ENCODE data around the gene HLA-B. TPM values are rescaled to one million over a fixed set of nuclear protein-coding genes. Genes with fewer than 3 reads are reported as not detected.
"Not testable (repeated sequence)": the region's sequence is repeated elsewhere in the genome, so short reads cannot be mapped to it uniquely, and the experiment has no call there.

The HLA-B gene
- 3,667 and 3,668 TPM in 2 replicates for total RNA-seq

GRCh38 chr6:31356946-31357466 is at the start of gene HLA-B:
TSS of gene HLA-B (minus strand) at chr6:31357179. CDS start at chr6:31357158, 21 bp downstream.
- Mint-ChIP-seq H3K27ac (peak within 1 kb of the TSS; percentile 100), H3K36me3 (ENCODE audit: low read depth) (peaks cover 50% of the 10 kb centered on the region), H3K9me3 (no peaks in the 10 kb centered on the region), H3K27me3 (no peaks in the 10 kb centered on the region), H3K4me3 (peak within 1 kb of the TSS; percentile 95), H3K4me1 (peaks cover 54% of the 10 kb centered on the region)
- ATAC-seq (ENCODE audit: low read depth) (peak; percentile 85), DNase-seq (peak; percentile 64)
- ChIA-PET POLR2A (interaction anchor here (0.8 to 2.4 kb wide), 6 partner anchors 10 to 170 kb away, joined by 3 to 18 read pairs (median 6); no protein-coding TSS in a partner anchor), CTCF (interaction anchor here (1.9 kb wide), 1 partner anchor 10 kb away, joined by 7 read pairs; no protein-coding TSS in a partner anchor)
- intact Hi-C loops (cut with micrococcal nuclease) = loop anchor here (1.0 to 5.0 kb wide), 5 partner anchors 10 to 740 kb away; partner anchors contain the start of genes HLA-C, MRPS18B and PPP1R10
- TF ChIP-seq CTCF (IDR thresholded peaks at IDR 0.05) = no peak

DNA sequence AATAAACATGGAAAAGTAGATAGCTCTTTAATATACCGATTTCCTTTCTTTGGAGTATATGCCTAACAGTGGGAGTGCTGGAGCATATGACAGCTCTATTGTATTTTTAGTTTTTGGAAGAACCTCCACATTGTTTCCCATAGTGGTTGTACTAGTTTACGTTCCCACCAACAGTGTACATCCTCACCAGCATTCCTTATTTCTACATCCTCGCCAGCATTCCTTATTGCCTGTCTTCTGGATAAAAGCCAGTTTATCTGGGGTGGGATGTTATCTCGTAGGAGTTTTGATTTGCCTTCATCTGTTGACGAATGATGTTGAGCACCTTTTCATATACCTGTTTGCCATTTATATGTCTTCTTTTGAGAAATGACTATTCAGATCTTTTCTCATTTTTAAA is 49.0 kb upstream of the HLA-B start:
- intact Hi-C loops (cut with micrococcal nuclease) = no loop called here
- peaks cover 14% of the 10 kb centered on the region for H3K36me3 Mint-ChIP-seq (ENCODE audit: low read depth)
- ChIA-PET CTCF (no interaction called here), POLR2A (no interaction called here)
- no peak for TF ChIP-seq CTCF (IDR thresholded peaks at IDR 0.05)
- ATAC-seq (ENCODE audit: low read depth) (no peak), DNase-seq (no peak)
- H3K27ac Mint-ChIP-seq = no peak overlapping the region
- H3K27me3 Mint-ChIP-seq = no peaks in the 10 kb centered on the region
- H3K9me3 Mint-ChIP-seq = no peaks in the 10 kb centered on the region
- H3K4me3 Mint-ChIP-seq = no peak overlapping the region
- peaks cover 63% of the 10 kb centered on the region for H3K4me1 Mint-ChIP-seq

- not testable (repeated sequence) for ATAC-seq (ENCODE audit: low read depth); H3K36me3 Mint-ChIP-seq (ENCODE audit: low read depth); H3K9me3 Mint-ChIP-seq; DNase-seq; H3K27me3 Mint-ChIP-seq
- intact Hi-C loops (cut with micrococcal nuclease) = loop anchor here (5.0 kb wide), 1 partner anchor 88 kb away; no protein-coding TSS in a partner anchor
- POLR2A ChIA-PET = interaction anchor here (0.6 to 2.4 kb wide), 4 partner anchors 26 to 923 kb away, joined by 3 to 28 read pairs (median 7); no protein-coding TSS in a partner anchor
- H3K4me1 Mint-ChIP-seq = peaks cover 62% of the 10 kb centered on the region
- H3K27ac Mint-ChIP-seq = peak overlapping the region; percentile 51
- H3K4me3 Mint-ChIP-seq = peak overlapping the region; percentile 91
- CTCF ChIA-PET = interaction anchor here (1.6 kb wide), 1 partner anchor 38 kb away, joined by 7 read pairs; no protein-coding TSS in a partner anchor
These were observed 47.0 kb upstream of the HLA-B start for GRCh38 chr6:31404061-31404364.

DNA sequence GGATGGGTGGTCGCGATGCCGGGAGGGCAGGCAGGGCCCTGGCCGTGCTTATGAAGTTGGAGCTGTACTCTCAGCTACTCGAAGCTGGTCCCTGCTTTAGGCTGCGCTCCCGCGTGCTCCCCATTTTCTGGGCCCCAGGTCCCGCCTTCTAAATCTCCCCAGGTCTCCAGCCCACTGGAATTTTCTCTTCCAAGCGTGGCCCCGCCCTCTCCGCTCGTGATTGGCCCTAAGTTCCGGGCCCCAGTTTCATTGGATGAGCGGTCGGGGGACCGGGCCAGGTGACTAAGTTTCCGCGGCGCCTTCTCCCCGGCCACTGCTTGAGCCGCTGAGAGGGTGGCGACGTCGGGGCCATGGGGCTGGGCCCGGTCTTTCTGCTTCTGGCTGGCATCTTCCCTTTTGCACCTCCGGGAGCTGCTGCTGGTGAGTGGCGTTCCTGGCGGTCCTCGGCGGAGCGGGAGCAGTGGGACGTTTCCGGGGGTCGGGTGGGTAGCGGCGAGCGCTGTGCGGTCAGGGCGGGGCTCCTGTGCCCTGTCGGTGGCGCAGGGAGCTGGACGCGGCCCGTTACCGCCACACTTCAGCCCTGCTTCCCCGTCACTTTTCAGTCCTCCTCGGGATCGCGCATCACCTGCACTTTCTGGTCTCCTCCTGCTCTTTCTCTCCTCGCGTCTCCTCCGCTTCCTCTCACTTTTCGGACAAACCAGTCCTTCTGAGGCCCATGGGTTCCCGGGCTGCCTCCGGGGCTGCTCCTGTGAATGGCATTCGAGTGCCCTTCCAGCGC is 46.5 kb upstream of the HLA-B start, which contains the start of gene MICA:
Gene MICA (plus strand): TSS at position 313 of the 778 bp plus-strand sequence. CDS start 38 bp downstream, at position 351.
- intact Hi-C loops (cut with micrococcal nuclease) = loop anchor here (5.0 kb wide), 1 partner anchor 89 kb away; no protein-coding TSS in a partner anchor
- peak; percentile 65 for ATAC-seq (ENCODE audit: low read depth)
- no peaks in the 10 kb centered on the region for H3K27me3 Mint-ChIP-seq

More for the DNA sequence above, 46.5 kb upstream of the HLA-B start, which contains the start of gene MICA:
- no peak for TF ChIP-seq CTCF (IDR thresholded peaks at IDR 0.05)
- CTCF ChIA-PET = interaction anchor here (0.8 to 1.6 kb wide), 2 partner anchors 39 to 93 kb away, joined by 3 to 7 read pairs; no protein-coding TSS in a partner anchor
- peak; percentile 63 for DNase-seq
- H3K36me3 Mint-ChIP-seq (ENCODE audit: low read depth) = peaks cover 8% of the 10 kb centered on the region
- peaks cover 63% of the 10 kb centered on the region for H3K4me1 Mint-ChIP-seq
- no peaks in the 10 kb centered on the region for H3K9me3 Mint-ChIP-seq
- peak within 1 kb of the TSS; percentile 80 for H3K27ac Mint-ChIP-seq
- H3K4me3 Mint-ChIP-seq = peak within 1 kb of the TSS; percentile 91
- POLR2A ChIA-PET = interaction anchor here (0.6 to 2.4 kb wide), 5 partner anchors 27 to 924 kb away, joined by 3 to 28 read pairs (median 7); no protein-coding TSS in a partner anchor
